CD4-positive, alpha-beta T cell (primary cell): ENCODE results near the gene RAD9A. TPM values are rescaled to one million over a fixed set of nuclear protein-coding genes. Genes with fewer than 3 reads are reported as not detected.

Experiments
- ATAC-seq: fragments of 200-7000 bp; cut with Tn5 transposase; one replicate; pipeline ENCODE4 v1.10.0; 2022; ENCODE audit warnings: mild to moderate bottlenecking; ENCODE audit not compliant: poor library complexity
- CTCF ChIA-PET: fragments of 350-600 bp; sonication (Branson Sonifier 250); formaldehyde crosslinking; loops from one replicate; lab custom pipeline; 2021; ENCODE audit warnings: antibody characterized with exemption, inconsistent platforms; lab: Charles Lee
- POLR2A ChIA-PET: fragments of 350-600 bp; sonication (Branson Sonifier 250); formaldehyde crosslinking; loops from one replicate; lab custom pipeline; 2021; ENCODE audit warnings: antibody characterized with exemption, inconsistent platforms; lab: Charles Lee
- DNase-seq, 14 experiments: peaks; one replicate each; pipeline ENCODE4 v3.0.0-alpha.2; 2013 to 2020; ENCODE audit warnings: mixed read lengths in 2 of 14
- H3K27ac ChIP-seq, 2 donors: one replicate each; pipeline versions ENCODE4 v1.5.1 to v1.7.0; 2013; ENCODE audit warnings: low read length in 2 of 2, low read depth in 1 of 2, mild to moderate bottlenecking in 1 of 2
- H3K27me3 ChIP-seq, 2 experiments: 1 replicate in 1 of 2; 2 replicates in 1 of 2; pipeline versions ENCODE4 v1.6.1 to v1.7.0; 2013; ENCODE audit warnings: low read length in 2 of 2, control low read depth in 1 of 2, mild to moderate bottlenecking in 1 of 2, moderate library complexity in 1 of 2; ENCODE audit not compliant: insufficient read depth in 2 of 2, control insufficient read depth in 1 of 2
- H3K36me3 ChIP-seq: one replicate; pipeline ENCODE4 v1.6.1; 2013; ENCODE audit warnings: low read length, control low read depth; ENCODE audit not compliant: insufficient read depth
- H3K4me1 ChIP-seq: one replicate; pipeline ENCODE4 v1.6.1; 2013; ENCODE audit warnings: low read length, control low read depth; ENCODE audit not compliant: insufficient read depth
- H3K4me3 ChIP-seq: one replicate; pipeline ENCODE4 v1.5.1; 2013; ENCODE audit warnings: mild to moderate bottlenecking, low read length, moderate library complexity
- H3K9me3 ChIP-seq, 2 experiments: 1 replicate in 1 of 2; 2 replicates in 1 of 2; pipeline versions ENCODE4 v1.6.1 to v1.7.0; 2013; ENCODE audit warnings: low read length in 2 of 2, mild to moderate bottlenecking in 2 of 2, control low read depth in 1 of 2, moderate library complexity in 1 of 2; ENCODE audit not compliant: control insufficient read depth in 1 of 2, insufficient read depth in 1 of 2
- H3K27ac Mint-ChIP-seq: one replicate; pipeline ENCODE4 v1.8.0; 2020; ENCODE audit warnings: mixed read lengths
- H3K27me3 Mint-ChIP-seq: one replicate; pipeline ENCODE4 v1.8.0; 2021; ENCODE audit warnings: mixed read lengths
- H3K36me3 Mint-ChIP-seq: one replicate; pipeline ENCODE4 v1.8.0; 2021; ENCODE audit warnings: low read depth, mixed read lengths
- H3K4me1 Mint-ChIP-seq: one replicate; pipeline ENCODE4 v1.8.0; 2021; ENCODE audit warnings: low read depth, mixed read lengths
- H3K4me3 Mint-ChIP-seq: one replicate; pipeline ENCODE4 v1.8.0; 2020; ENCODE audit warnings: mild to moderate bottlenecking, mixed read lengths
- H3K9me3 Mint-ChIP-seq: one replicate; pipeline ENCODE4 v1.8.0; 2020; ENCODE audit warnings: mixed read lengths
- CTCF ChIP-seq: fragments of 200-600 bp; IDR thresholded peaks from one replicate; pipeline ENCODE4 v1.8.0; 2022; ENCODE audit warnings: antibody characterized with exemption, mild to moderate bottlenecking
- intact Hi-C, 2 experiments: fragments of 100-400 bp; cut with DNase I in 1 of 2; cut with micrococcal nuclease in 1 of 2; formaldehyde crosslinking; loops; one replicate each; pipeline versions ENCODE4 v1.15.1 to v1.9.0; 2023 to 2025; cut with DNase I, micrococcal nuclease
- total RNA-seq, 174 experiments: library from RNA in 2 of 174; stranded (reverse) in 2 of 174; gene quantifications; one replicate each; pipeline ENCODE4 v1.2.3 and lab custom pipeline; 2021 to 2026

Gene RAD9A
- total RNA-seq, 2 experiments from 2014 or later, result 19.3 to 20.3 TPM

- H3K36me3 ChIP-seq, result peaks cover 62% of the 10 kb centered on the region
- ATAC-seq, result no peak
- POLR2A ChIA-PET, result interaction anchor here (0.5 to 17.7 kb wide), 11 partner anchors 6 to 136 kb away, joined by 3 to 411 read pairs (median 9); partner anchors contain the start of genes AIP, CARNS1, PITPNM1 and PPP1CA
Observed at GRCh38 chr11:67431346-67432249, 39.8 kb downstream of the RAD9A start.

GRCh38 chr11:67432655-67433349, 41.0 kb downstream of the RAD9A start:
- Mint-ChIP-seq H3K27me3 (no peaks in the 10 kb centered on the region), H3K4me1 (peaks cover 54% of the 10 kb centered on the region)
- ATAC-seq, result no peak

More at GRCh38 chr11:67431346-67432249, 39.8 kb downstream of the RAD9A start:
- Mint-ChIP-seq H3K4me1 (peaks cover 56% of the 10 kb centered on the region), H3K4me3 (peak overlapping the region; percentile 77), H3K9me3 (no peaks in the 10 kb centered on the region), H3K27ac (peak overlapping the region; percentile 78), H3K36me3 (peaks cover 63% of the 10 kb centered on the region), H3K27me3 (no peaks in the 10 kb centered on the region)
- no peak for DNase-seq
- H3K4me3 ChIP-seq, result no peak overlapping the region
- intact Hi-C loops, result no loop called here
- no peak for TF ChIP-seq CTCF
- CTCF ChIA-PET, result no interaction called here
- H3K4me1 ChIP-seq, result peaks cover 87% of the 10 kb centered on the region
- H3K9me3 ChIP-seq, result no peaks in the 10 kb centered on the region
- no peaks in the 10 kb centered on the region for H3K27me3 ChIP-seq
- peak overlapping the region in 1 of 2 donors; percentile 13 for H3K27ac ChIP-seq

More at GRCh38 chr11:67432655-67433349, 41.0 kb downstream of the RAD9A start:
- no peaks in the 10 kb centered on the region for H3K27me3 ChIP-seq
- H3K9me3 Mint-ChIP-seq, result no peaks in the 10 kb centered on the region
- H3K9me3 ChIP-seq, result no peaks in the 10 kb centered on the region
- intact Hi-C loops, result no loop called here
- CTCF ChIA-PET, result no interaction called here
- H3K36me3 ChIP-seq, result peaks cover 62% of the 10 kb centered on the region
- H3K4me3 Mint-ChIP-seq, result peak overlapping the region; percentile 77
- DNase-seq, result no peak
- H3K4me1 ChIP-seq, result peaks cover 79% of the 10 kb centered on the region
- TF ChIP-seq CTCF, result no peak
- H3K27ac ChIP-seq, result peak overlapping the region in 1 of 2 donors; percentile 94
- POLR2A ChIA-PET, result interaction anchor here (0.6 to 17.7 kb wide), 15 partner anchors 10 to 81 kb away, joined by 3 to 411 read pairs (median 5); partner anchors contain the start of genes AIP, CARNS1, PITPNM1 and POLD4
- peaks cover 73% of the 10 kb centered on the region for H3K36me3 Mint-ChIP-seq
- peak overlapping the region; percentile 78 for H3K27ac Mint-ChIP-seq
- H3K4me3 ChIP-seq, result no peak overlapping the region
